Duodenal mucosa (tissue), 2 donors: ENCODE data around the gene RAPSN.

ENCODE experiments used
- H3K27ac ChIP-seq: one replicate; pipeline ENCODE4 v1.7.0; 2013; ENCODE audit warnings: low read depth, low read length
- H3K27me3 ChIP-seq, 2 donors: one replicate each; pipeline ENCODE4 v1.7.0; 2013; ENCODE audit warnings: low read length in 2 of 2, control low read depth in 1 of 2; ENCODE audit not compliant: insufficient read depth in 2 of 2, control insufficient read depth in 1 of 2
- H3K36me3 ChIP-seq, 2 donors: one replicate each; pipeline ENCODE4 v1.7.0; 2013; ENCODE audit warnings: low read length in 2 of 2, control low read depth in 1 of 2; ENCODE audit not compliant: insufficient read depth in 2 of 2, control insufficient read depth in 1 of 2
- H3K4me1 ChIP-seq, 2 donors: one replicate each; pipeline ENCODE4 v1.7.0; 2013; ENCODE audit warnings: low read length in 2 of 2, control low read depth in 1 of 2; ENCODE audit not compliant: insufficient read depth in 2 of 2, control insufficient read depth in 1 of 2
- H3K4me3 ChIP-seq, 2 donors: one replicate each; pipeline ENCODE4 v1.7.0; 2013; ENCODE audit warnings: low read length in 2 of 2, low read depth in 1 of 2
- H3K9ac ChIP-seq, 2 donors: one replicate each; pipeline ENCODE4 v1.7.0; 2013; ENCODE audit warnings: low read length in 2 of 2, low read depth in 1 of 2
- H3K9me3 ChIP-seq, 2 donors: one replicate each; pipeline ENCODE4 v1.7.0; 2013; ENCODE audit warnings: low read length in 2 of 2, control low read depth in 1 of 2; ENCODE audit not compliant: control insufficient read depth in 1 of 2

The RAPSN gene

GRCh38 chr11:47437218-47437745 is 11.7 kb downstream of the RAPSN start:
- Histone ChIP-seq H3K9me3 (peaks cover 0 to 5% of the 10 kb centered on the region in 2 donors), H3K36me3 (no peaks in the 10 kb centered on the region), H3K9ac (no peak overlapping the region), H3K4me3 (no peak overlapping the region), H3K27ac (no peak overlapping the region), H3K27me3 (no peaks in the 10 kb centered on the region), H3K4me1 (peaks cover 3 to 6% of the 10 kb centered on the region in 2 donors)

- Histone ChIP-seq H3K4me3 (no peak overlapping the region), H3K36me3 (no peaks in the 10 kb centered on the region), H3K27ac (no peak overlapping the region), H3K4me1 (peaks cover 3 to 6% of the 10 kb centered on the region in 2 donors), H3K9me3 (peaks cover 0 to 5% of the 10 kb centered on the region in 2 donors), H3K27me3 (no peaks in the 10 kb centered on the region), H3K9ac (no peak overlapping the region)
Observed at GRCh38 chr11:47436726-47437125, 12.2 kb downstream of the RAPSN start.

GRCh38 chr11:47435687-47436086 is 13.2 kb downstream of the RAPSN start:
- peaks cover 3 to 6% of the 10 kb centered on the region in 2 donors for H3K4me1 ChIP-seq
- peaks cover 0 to 5% of the 10 kb centered on the region in 2 donors for H3K9me3 ChIP-seq
- no peak overlapping the region for H3K27ac ChIP-seq

GRCh38 chr11:47434011-47434786 is 14.7 kb downstream of the RAPSN start:
- Histone ChIP-seq H3K9ac (no peak overlapping the region), H3K27ac (no peak overlapping the region), H3K27me3 (no peaks in the 10 kb centered on the region), H3K9me3 (peaks cover 0 to 5% of the 10 kb centered on the region in 2 donors), H3K4me3 (no peak overlapping the region), H3K36me3 (no peaks in the 10 kb centered on the region), H3K4me1 (peaks cover 3 to 6% of the 10 kb centered on the region in 2 donors)

More at GRCh38 chr11:47435687-47436086, 13.2 kb downstream of the RAPSN start:
- H3K9ac ChIP-seq = no peak overlapping the region
- H3K4me3 ChIP-seq = no peak overlapping the region
- H3K27me3 ChIP-seq = no peaks in the 10 kb centered on the region
- no peaks in the 10 kb centered on the region for H3K36me3 ChIP-seq

GRCh38 chr11:47433157-47433556 is 15.8 kb downstream of the RAPSN start:
- Histone ChIP-seq H3K27ac (no peak overlapping the region), H3K9ac (no peak overlapping the region), H3K4me1 (peaks cover 3 to 6% of the 10 kb centered on the region in 2 donors), H3K9me3 (peaks cover 0 to 5% of the 10 kb centered on the region in 2 donors), H3K27me3 (no peaks in the 10 kb centered on the region), H3K4me3 (no peak overlapping the region), H3K36me3 (no peaks in the 10 kb centered on the region)

- Histone ChIP-seq H3K27me3 (no peaks in the 10 kb centered on the region), H3K36me3 (no peaks in the 10 kb centered on the region), H3K4me3 (no peak overlapping the region), H3K9me3 (no peaks in the 10 kb centered on the region), H3K9ac (no peak overlapping the region), H3K4me1 (no peaks in the 10 kb centered on the region), H3K27ac (no peak overlapping the region)
Observed at GRCh38 chr11:47431356-47432083, 17.4 kb downstream of the RAPSN start.

GRCh38 chr11:47430524-47430923 is 18.4 kb downstream of the RAPSN start:
- H3K4me3 ChIP-seq = no peak overlapping the region
- H3K27me3 ChIP-seq = no peaks in the 10 kb centered on the region
- H3K36me3 ChIP-seq = no peaks in the 10 kb centered on the region
- no peak overlapping the region for H3K27ac ChIP-seq
- no peaks in the 10 kb centered on the region for H3K9me3 ChIP-seq
- no peak overlapping the region for H3K9ac ChIP-seq
- H3K4me1 ChIP-seq = peaks cover 0 to 2% of the 10 kb centered on the region in 2 donors

GRCh38 chr11:47426062-47426956 is 22.6 kb downstream of the RAPSN start, which contains the start of gene PSMC3:
Gene PSMC3 (minus strand): TSS chr11:47426439. CDS start chr11:47426279, 160 bp downstream.
- Histone ChIP-seq H3K4me1 (peaks cover 7 to 11% of the 10 kb centered on the region in 2 donors), H3K27me3 (no peaks in the 10 kb centered on the region), H3K9me3 (no peaks in the 10 kb centered on the region), H3K4me3 (peak within 1 kb of the TSS; percentile 84 to 92), H3K36me3 (peaks cover 15 to 32% of the 10 kb centered on the region in 2 donors), H3K27ac (peak within 1 kb of the TSS; percentile 84), H3K9ac (peak within 1 kb of the TSS; percentile 65 to 75)

- Histone ChIP-seq H3K4me1 (peaks cover 7 to 11% of the 10 kb centered on the region in 2 donors), H3K9me3 (no peaks in the 10 kb centered on the region), H3K27me3 (no peaks in the 10 kb centered on the region), H3K4me3 (peak overlapping the region; percentile 84 to 92), H3K36me3 (peaks cover 17 to 39% of the 10 kb centered on the region in 2 donors), H3K9ac (peak overlapping the region; percentile 65 to 75), H3K27ac (peak overlapping the region; percentile 84)
Observed at GRCh38 chr11:47425611-47426010, 23.3 kb downstream of the RAPSN start.
